Measurements from ENCODE around the gene PDSS2.
"Not testable (repeated sequence)": the region's sequence is repeated elsewhere in the genome, so short reads cannot be mapped to it uniquely, and the experiment has no call there.

The PDSS2 gene

GRCh38 chr6:107310362-107310761 lies 149.0 kb downstream of the PDSS2 start:
- no peak for DNase-seq
- Histone ChIP-seq H4K8ac (ENCODE audit: low read length) (no peak overlapping the region), H3K79me1 (replicated peaks; ENCODE audit: low read length, poor library complexity, severe bottlenecking) (peaks cover 10% of the 10 kb centered on the region), H3K4me3 (ENCODE audit: insufficient read depth in 1 of 2, low read depth in 1 of 2, low read length in 2 of 2) (no peak overlapping the region), H3K4ac (ENCODE audit: low read depth in 1 of 2, low read length in 2 of 2) (no peak overlapping the region), H2BK5ac (ENCODE audit: low read depth, low read length, poor library complexity, severe bottlenecking) (no peak overlapping the region), H3K27me3 (ENCODE audit: control insufficient read depth in 1 of 2, insufficient read depth in 1 of 2, low read length in 2 of 2) (no peaks in the 10 kb centered on the region), H3K9me3 (ENCODE audit: control insufficient read depth, low read length) (no peaks in the 10 kb centered on the region), H2AK5ac (ENCODE audit: low read length, severe bottlenecking) (no peak overlapping the region), H2BK120ac (ENCODE audit: low read depth, low read length) (no peak overlapping the region), H3K23ac (ENCODE audit: low read length in 2 of 2) (no peak overlapping the region), H3K4me1 (ENCODE audit: control insufficient read depth, insufficient read depth, low read depth, low read length) (no peaks in the 10 kb centered on the region), H3K18ac (ENCODE audit: low read depth in 1 of 2, low read length in 2 of 2) (no peak overlapping the region), H3K27ac (ENCODE audit: low read length, poor library complexity, severe bottlenecking) (no peak overlapping the region), H2AFZ (ENCODE audit: low read depth, low read length) (no peak overlapping the region), H3K4me2 (ENCODE audit: low read length, poor library complexity, severe bottlenecking) (no peak overlapping the region), H2BK15ac (ENCODE audit: low read depth, poor library complexity, severe bottlenecking) (no peak overlapping the region), H2BK12ac (ENCODE audit: low read length in 2 of 2) (no peak overlapping the region), H3K36me3 (ENCODE audit: control insufficient read depth in 1 of 2, insufficient read depth in 2 of 2, low read depth in 1 of 2, low read length in 2 of 2) (peaks cover 0 to 3% of the 10 kb centered on the region in 2 experiments), H4K91ac (ENCODE audit: low read length) (no peak overlapping the region), H3K9ac (ENCODE audit: low read length) (no peak overlapping the region), H3K14ac (ENCODE audit: low read length in 2 of 2) (no peak overlapping the region)
- WGBS, result 93% methylated on average over 3 of the region's 3 CpGs

- Histone ChIP-seq H2AFZ (ENCODE audit: low read depth, low read length) (no peak overlapping the region), H3K4ac (ENCODE audit: low read depth in 1 of 2, low read length in 2 of 2) (no peak overlapping the region), H3K23ac (ENCODE audit: low read length in 2 of 2) (peak overlapping the region in 1 of 2 experiments; percentile 72), H4K91ac (ENCODE audit: low read length) (no peak overlapping the region), H3K9ac (ENCODE audit: low read length) (no peak overlapping the region), H3K4me2 (ENCODE audit: low read length, poor library complexity, severe bottlenecking) (no peak overlapping the region), H3K4me3 (ENCODE audit: insufficient read depth in 1 of 2, low read depth in 1 of 2, low read length in 2 of 2) (no peak overlapping the region), H3K27ac (ENCODE audit: low read length, poor library complexity, severe bottlenecking) (no peak overlapping the region), H3K18ac (ENCODE audit: low read depth in 1 of 2, low read length in 2 of 2) (no peak overlapping the region), H2BK12ac (ENCODE audit: low read length in 2 of 2) (no peak overlapping the region), H3K36me3 (ENCODE audit: control insufficient read depth in 1 of 2, insufficient read depth in 2 of 2, low read depth in 1 of 2, low read length in 2 of 2) (peaks cover 0 to 3% of the 10 kb centered on the region in 2 experiments), H2BK120ac (ENCODE audit: low read depth, low read length) (no peak overlapping the region), H2AK5ac (ENCODE audit: low read length, severe bottlenecking) (no peak overlapping the region), H3K9me3 (ENCODE audit: control insufficient read depth, low read length) (no peaks in the 10 kb centered on the region), H4K8ac (ENCODE audit: low read length) (peak overlapping the region; percentile 27), H2BK15ac (ENCODE audit: low read depth, poor library complexity, severe bottlenecking) (no peak overlapping the region), H3K27me3 (ENCODE audit: control insufficient read depth in 1 of 2, insufficient read depth in 1 of 2, low read length in 2 of 2) (no peaks in the 10 kb centered on the region), H3K4me1 (ENCODE audit: control insufficient read depth, insufficient read depth, low read depth, low read length) (peaks cover 2% of the 10 kb centered on the region), H3K14ac (ENCODE audit: low read length in 2 of 2) (no peak overlapping the region), H2BK5ac (ENCODE audit: low read depth, low read length, poor library complexity, severe bottlenecking) (no peak overlapping the region), H3K79me1 (replicated peaks; ENCODE audit: low read length, poor library complexity, severe bottlenecking) (peaks cover 12% of the 10 kb centered on the region)
- no peak for DNase-seq
- WGBS, result 85% methylated on average over 3 of the region's 3 CpGs
These were observed 150.7 kb downstream of the PDSS2 start for GRCh38 chr6:107308677-107309076.

GRCh38 chr6:107305994-107306393 lies 153.4 kb downstream of the PDSS2 start:
- H3K23ac ChIP-seq (ENCODE audit: low read length in 2 of 2); H3K4me1 ChIP-seq (ENCODE audit: control insufficient read depth, insufficient read depth, low read depth, low read length); H4K8ac ChIP-seq (ENCODE audit: low read length); H4K91ac ChIP-seq (ENCODE audit: low read length); H3K4me3 ChIP-seq (ENCODE audit: insufficient read depth in 1 of 2, low read depth in 1 of 2, low read length in 2 of 2); H2AK5ac ChIP-seq (ENCODE audit: low read length, severe bottlenecking); H2BK120ac ChIP-seq (ENCODE audit: low read depth, low read length); DNase-seq; H3K18ac ChIP-seq (ENCODE audit: low read depth in 1 of 2, low read length in 2 of 2); H2AFZ ChIP-seq (ENCODE audit: low read depth, low read length); H3K4me2 ChIP-seq (ENCODE audit: low read length, poor library complexity, severe bottlenecking); H2BK12ac ChIP-seq (ENCODE audit: low read length in 2 of 2); H3K27me3 ChIP-seq (ENCODE audit: control insufficient read depth in 1 of 2, insufficient read depth in 1 of 2, low read length in 2 of 2); H3K4ac ChIP-seq (ENCODE audit: low read depth in 1 of 2, low read length in 2 of 2); H3K14ac ChIP-seq (ENCODE audit: low read length in 2 of 2); H3K9ac ChIP-seq (ENCODE audit: low read length); H3K9me3 ChIP-seq (ENCODE audit: control insufficient read depth, low read length); H2BK15ac ChIP-seq (ENCODE audit: low read depth, poor library complexity, severe bottlenecking); H3K27ac ChIP-seq (ENCODE audit: low read length, poor library complexity, severe bottlenecking); H2BK5ac ChIP-seq (ENCODE audit: low read depth, low read length, poor library complexity, severe bottlenecking); H3K36me3 ChIP-seq (ENCODE audit: control insufficient read depth in 1 of 2, insufficient read depth in 2 of 2, low read depth in 1 of 2, low read length in 2 of 2): not testable (repeated sequence)
- WGBS, result 100% methylated on average over 2 of the region's 3 CpGs
- H3K79me1 ChIP-seq (replicated peaks; ENCODE audit: low read length, poor library complexity, severe bottlenecking), result peaks cover 11% of the 10 kb centered on the region

GRCh38 chr6:107305391-107305790 lies 154.0 kb downstream of the PDSS2 start:
- H3K4ac ChIP-seq (ENCODE audit: low read depth in 1 of 2, low read length in 2 of 2), result no peak overlapping the region
- no peak overlapping the region for H3K18ac ChIP-seq (ENCODE audit: low read depth in 1 of 2, low read length in 2 of 2)
- H2BK120ac ChIP-seq (ENCODE audit: low read depth, low read length), result no peak overlapping the region
- no peak overlapping the region for H2BK15ac ChIP-seq (ENCODE audit: low read depth, poor library complexity, severe bottlenecking)
- no CpG with 5 or more reads among the region's 2 CpGs for WGBS
- H3K4me3 ChIP-seq (ENCODE audit: insufficient read depth in 1 of 2, low read depth in 1 of 2, low read length in 2 of 2), result no peak overlapping the region
- no peak for DNase-seq
- no peak overlapping the region for H4K91ac ChIP-seq (ENCODE audit: low read length)
- H2AFZ ChIP-seq (ENCODE audit: low read depth, low read length), result no peak overlapping the region
- peaks cover 11% of the 10 kb centered on the region for H3K79me1 ChIP-seq (replicated peaks; ENCODE audit: low read length, poor library complexity, severe bottlenecking)
- no peaks in the 10 kb centered on the region for H3K27me3 ChIP-seq (ENCODE audit: control insufficient read depth in 1 of 2, insufficient read depth in 1 of 2, low read length in 2 of 2)
- peaks cover 2% of the 10 kb centered on the region for H3K4me1 ChIP-seq (ENCODE audit: control insufficient read depth, insufficient read depth, low read depth, low read length)
- no peaks in the 10 kb centered on the region for H3K9me3 ChIP-seq (ENCODE audit: control insufficient read depth, low read length)
- no peak overlapping the region for H2BK12ac ChIP-seq (ENCODE audit: low read length in 2 of 2)
- no peak overlapping the region for H3K14ac ChIP-seq (ENCODE audit: low read length in 2 of 2)
- H3K27ac ChIP-seq (ENCODE audit: low read length, poor library complexity, severe bottlenecking), result no peak overlapping the region
- no peak overlapping the region for H4K8ac ChIP-seq (ENCODE audit: low read length)
- H3K4me2 ChIP-seq (ENCODE audit: low read length, poor library complexity, severe bottlenecking), result no peak overlapping the region
- no peak overlapping the region for H2BK5ac ChIP-seq (ENCODE audit: low read depth, low read length, poor library complexity, severe bottlenecking)
- H3K36me3 ChIP-seq (ENCODE audit: control insufficient read depth in 1 of 2, insufficient read depth in 2 of 2, low read depth in 1 of 2, low read length in 2 of 2), result peaks cover 0 to 3% of the 10 kb centered on the region in 2 experiments
- H2AK5ac ChIP-seq (ENCODE audit: low read length, severe bottlenecking), result no peak overlapping the region
- H3K9ac ChIP-seq (ENCODE audit: low read length), result no peak overlapping the region
- H3K23ac ChIP-seq (ENCODE audit: low read length in 2 of 2), result no peak overlapping the region
